GM21360 (cell line): Measurements from ENCODE around the gene NF2.
"Not testable (repeated sequence)": the region's sequence is repeated elsewhere in the genome, so short reads cannot be mapped to it uniquely, and the experiment has no call there.

Source experiments
- ATAC-seq: cut with Tn5 transposase; IDR thresholded peaks from one replicate; pipeline ENCODE4 v1.9.1; 2021; ENCODE audit warnings: mild to moderate bottlenecking, moderate library complexity; ENCODE audit not compliant: unreplicated experiment

Gene NF2

DNA sequence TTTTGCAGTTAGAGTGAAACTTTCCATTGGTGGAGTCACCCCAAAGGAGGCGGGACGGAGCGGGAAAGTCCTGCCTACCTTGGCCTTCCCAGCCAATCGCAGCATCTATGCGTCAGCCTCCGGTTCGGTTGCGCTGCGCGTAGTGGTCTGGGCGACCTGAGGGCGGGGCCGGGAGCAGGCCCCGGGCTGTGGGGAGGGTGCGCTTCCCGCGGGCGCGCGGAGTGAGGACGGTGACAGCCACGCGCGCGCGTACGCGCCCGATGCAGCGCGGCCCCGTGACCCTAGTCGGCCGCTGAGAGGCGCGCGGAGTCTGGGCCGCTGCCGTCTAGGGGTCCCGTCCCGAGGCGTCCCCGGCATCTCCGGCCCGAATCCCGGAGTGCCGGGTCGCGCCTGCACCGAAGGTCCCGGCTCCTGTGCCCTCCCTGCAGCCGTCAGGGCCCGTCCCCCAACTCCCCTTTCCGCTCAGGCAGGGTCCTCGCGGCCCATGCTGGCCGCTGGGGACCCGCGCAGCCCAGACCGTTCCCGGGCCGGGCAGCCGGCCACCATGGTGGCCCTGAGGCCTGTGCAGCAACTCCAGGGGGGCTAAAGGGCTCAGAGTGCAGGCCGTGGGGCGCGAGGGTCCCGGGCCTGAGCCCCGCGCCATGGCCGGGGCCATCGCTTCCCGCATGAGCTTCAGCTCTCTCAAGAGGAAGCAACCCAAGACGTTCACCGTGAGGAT lies at the start of gene NF2:
Gene NF2 (plus strand): TSS at position 276 of the 718 bp plus-strand sequence. CDS start 366 bp downstream, at position 642.
- ATAC-seq, result peak; percentile 94

DNA sequence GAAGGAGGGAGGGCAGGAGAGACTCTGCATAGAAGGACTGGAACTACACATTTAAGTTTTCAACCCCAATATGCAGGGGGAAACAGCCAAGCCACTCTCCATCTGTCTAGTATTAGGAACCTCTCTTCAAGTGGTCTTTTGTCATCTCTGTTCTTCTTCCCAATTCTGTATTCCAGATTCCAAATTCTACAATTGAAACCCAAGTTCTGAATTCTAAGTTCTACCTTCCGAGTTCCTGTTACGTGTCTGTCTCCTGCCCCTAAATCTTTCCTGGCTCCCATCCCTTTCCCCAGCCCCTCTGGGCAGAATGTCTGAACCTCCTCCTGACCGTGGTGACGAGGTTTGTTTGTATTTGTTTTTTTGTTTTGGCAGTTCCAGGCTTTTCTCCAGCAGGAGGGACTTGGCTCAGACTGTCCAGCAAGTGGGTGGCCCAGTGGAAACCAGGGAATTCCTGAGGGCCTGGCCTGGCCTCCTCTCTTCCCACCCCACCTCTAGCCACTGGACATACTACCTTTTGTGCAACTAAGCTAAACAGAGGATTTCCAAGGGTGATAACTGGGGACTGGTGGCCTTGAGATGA lies 48.3 kb upstream of the NF2 start:
- ATAC-seq, result no peak

DNA sequence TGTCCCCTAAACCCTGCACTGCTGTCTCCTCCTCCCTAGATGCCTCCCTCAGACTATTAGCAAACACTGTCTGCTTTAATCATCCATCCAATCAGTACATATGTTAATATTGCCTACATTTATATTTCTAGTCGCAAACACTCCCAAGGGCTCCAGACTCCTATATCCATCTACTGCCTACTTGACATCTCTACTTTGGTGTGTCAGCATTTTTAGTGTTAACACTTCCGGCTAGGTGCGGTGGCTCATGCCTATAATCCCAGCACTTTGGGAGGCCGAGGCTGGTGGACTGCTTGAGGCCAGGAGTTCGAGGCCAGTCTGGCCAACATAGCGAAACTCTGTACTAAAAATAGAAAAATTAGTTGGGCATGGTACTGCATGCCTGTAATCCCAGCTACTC lies 44.4 kb upstream of the NF2 start:
- no peak for ATAC-seq

DNA sequence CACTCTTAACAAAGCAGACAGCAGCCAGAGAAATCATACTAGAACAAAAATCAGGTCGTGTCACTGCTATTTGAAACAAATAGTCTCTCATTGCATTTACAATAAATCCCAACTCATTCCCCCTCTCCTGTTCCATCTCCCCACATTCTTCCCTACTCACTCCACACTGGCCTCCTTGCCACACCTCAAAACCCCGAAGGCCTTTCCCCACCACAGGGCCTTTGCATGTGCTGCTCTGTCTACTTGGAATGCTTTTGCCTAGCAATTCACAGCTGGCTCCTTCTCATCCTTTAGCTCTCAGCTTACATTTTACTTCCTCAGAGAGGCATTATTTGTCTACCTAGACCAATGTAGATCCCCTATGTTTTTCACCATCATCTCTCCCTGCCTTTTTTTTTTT lies 43.6 kb upstream of the NF2 start:
- ATAC-seq, result no peak

DNA sequence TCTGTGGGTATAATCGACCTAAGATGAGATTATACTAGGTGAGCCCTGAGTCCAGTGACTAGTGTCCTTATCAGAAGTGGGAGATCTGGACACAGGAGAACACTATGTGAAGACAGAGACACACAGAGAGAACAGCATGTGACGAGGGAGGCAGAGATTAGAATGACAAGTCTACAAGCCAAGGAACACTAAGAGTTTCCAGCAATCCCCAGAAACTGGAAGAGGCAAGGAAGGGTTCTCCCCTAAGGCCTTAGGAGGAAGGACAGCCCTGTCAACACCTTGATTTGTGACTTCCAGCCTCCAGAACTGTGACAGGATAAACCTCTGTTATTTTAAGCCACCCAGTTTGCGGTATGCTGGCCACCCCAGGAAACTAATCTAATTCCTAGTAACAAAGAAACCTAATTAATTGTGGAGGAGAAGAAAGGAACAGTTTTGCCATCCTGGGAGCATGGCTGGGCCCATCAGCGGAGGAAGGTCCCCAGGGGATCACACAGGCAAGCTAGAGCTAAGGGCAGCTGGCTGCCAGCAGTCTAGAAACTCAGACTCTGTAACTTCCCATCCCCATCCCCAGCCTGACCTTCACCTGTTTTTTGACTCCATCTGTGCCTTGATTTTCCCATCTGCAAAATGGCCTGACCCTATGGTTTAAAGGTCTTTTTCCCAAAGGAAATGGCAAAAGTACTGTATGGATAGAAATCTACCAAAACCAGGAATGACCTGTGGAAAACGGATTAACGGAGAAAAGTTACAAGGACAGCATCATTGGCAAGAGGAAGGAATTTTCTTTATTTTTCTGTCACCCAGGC lies 39.6 kb upstream of the NF2 start:
- ATAC-seq, result no peak

DNA sequence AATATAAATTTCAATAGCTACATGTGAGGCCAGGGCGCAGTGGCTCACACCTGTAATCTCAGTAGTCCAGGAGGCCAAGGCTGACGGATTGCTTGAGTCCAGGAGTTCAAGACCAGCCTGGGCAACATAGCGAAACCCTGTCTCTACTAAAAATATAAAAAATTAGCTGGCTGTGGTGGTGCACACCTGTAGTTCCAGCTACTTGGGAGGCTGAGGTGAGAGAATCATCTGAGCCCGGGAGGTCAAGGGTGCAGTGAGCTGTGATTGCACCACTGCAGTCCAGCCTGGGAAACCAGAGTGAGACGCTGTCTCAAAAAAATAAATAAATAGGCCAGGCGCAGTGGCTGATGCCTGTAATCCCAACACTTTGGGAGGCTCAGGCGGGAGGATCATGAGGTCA lies 36.9 kb upstream of the NF2 start:
- not testable (repeated sequence) for ATAC-seq

DNA sequence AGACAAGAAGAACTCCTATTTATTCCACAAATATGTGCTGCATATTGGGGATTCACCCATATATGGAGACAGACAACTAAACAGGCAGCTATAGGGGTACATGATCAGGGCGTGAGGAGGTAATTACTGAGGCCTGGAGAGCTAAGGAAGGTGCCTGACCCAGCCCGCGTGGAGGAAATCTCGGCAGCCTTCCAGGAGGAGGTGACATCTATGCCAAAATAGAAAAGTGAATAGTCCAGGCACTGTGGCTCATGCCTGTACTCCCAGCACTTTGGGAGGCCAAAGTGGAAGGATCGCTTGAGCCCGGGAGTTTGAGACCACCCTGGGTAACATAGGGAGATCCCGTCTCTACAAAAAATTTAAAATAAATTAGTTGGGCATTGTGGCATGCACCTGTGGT lies 36.1 kb upstream of the NF2 start:
- ATAC-seq, result no peak

DNA sequence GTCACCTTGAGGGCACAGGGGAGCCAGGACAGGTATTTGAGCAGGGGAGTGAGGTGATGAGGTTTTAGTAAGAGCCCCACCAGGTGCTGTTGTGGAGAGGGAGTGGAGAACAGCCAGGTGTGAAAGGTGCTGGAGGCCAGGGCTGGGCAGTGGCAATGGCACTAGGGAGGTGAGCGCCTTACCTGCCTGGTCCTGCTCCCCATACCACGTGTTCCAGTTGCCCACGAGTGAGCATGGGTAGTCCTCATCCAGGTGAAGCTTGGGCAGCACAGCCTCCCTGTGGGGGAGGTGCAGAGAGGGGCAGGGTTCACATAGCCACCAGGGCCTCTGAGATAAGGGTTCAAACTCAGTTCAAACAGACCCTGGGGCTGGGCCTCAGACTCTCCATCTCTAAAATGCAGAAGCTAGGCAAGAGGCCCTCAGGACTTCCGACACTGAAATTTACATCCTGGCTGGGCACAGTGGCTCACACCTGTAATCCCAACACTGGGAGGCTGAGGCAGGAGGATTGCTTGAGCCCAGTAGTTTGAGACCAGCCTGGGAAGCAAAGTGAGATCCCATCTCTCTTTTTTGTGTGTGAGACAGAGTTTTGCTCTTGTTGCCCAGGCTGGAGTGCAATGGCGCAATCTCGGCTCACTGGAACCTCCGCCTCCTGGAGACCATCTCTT lies 34.3 kb upstream of the NF2 start:
- ATAC-seq, result no peak

DNA sequence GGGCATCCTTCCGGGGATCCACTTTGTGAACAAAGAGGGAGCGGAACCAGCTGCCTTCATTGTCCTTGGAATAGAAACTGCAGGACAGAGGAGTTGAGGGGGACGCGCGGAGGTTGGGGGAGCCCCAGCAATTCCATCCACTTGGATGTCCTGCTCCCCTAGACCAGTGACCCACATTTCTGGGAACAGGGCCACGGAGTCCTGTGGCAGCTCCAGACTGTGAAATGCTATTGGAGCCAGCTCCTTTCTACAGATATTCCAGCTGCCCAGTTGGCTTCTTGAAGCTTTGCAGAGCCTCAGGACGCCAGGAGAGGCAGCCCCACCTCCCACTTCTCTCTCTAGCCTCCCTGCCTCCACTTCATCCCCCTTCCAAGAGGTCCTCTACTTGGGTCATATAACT lies 33.0 kb upstream of the NF2 start:
- ATAC-seq, result no peak

DNA sequence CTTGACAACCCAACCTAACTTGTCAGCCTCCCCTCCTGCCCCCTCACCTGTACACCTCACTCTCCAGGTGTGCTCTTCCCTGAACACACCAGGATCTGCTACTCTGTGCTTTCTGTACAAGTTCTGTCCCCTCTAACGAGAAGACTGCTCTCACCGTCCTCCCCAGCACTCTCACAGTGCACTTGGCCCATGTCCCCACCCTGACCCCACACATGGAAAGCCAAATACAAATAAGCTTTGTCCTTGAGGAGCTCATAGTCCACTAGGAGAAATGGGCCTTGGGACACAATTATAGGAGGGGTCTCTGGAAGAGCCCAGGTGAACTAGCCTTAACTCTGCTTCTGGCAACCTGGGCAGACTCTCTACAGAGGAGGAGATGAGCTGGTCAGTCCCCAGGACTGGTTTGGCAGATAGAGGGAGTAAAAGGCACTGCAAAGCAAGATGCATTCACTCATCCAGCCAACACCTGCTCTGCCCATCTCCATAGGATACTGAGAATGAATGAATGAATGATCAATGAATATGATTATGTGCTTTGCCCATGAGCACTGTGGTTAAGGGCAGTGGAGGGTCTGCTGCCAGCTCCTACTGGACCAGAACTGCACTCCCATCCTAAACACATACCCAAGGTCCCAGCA lies 32.4 kb upstream of the NF2 start:
- ATAC-seq, result no peak

DNA sequence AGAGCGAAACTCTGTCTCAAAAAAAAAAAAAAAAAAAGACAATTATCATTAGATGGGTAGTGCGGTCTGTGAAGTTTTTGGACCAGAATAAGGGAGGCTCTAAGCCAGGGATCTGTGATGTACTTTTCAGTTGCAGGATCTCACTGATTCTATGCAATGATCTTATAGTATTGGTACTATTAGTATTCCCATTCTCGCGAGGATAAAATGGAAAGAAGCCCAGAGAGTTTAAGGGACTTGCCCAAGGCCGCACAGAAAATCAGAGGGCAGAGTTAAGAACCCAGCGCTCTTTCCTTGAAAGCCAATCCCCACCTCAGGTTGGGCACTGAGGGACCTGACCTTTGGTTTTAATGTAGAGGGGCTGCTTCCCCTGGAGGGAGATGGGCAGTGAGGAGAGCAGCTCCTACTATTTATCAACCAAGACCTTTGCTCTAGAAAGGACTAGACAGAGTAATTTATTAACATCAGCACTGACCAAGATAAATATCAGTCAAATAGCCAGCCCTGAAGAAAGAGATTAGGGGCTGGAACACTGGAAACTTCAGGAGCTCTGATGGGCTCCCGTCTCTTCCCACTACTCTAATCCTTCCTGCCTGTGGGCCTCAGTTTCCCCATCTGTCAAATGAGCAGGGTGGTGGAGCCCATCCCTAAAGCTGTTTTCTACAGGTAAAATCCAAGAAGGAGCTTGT lies 28.5 kb upstream of the NF2 start:
- ATAC-seq, result no peak

DNA sequence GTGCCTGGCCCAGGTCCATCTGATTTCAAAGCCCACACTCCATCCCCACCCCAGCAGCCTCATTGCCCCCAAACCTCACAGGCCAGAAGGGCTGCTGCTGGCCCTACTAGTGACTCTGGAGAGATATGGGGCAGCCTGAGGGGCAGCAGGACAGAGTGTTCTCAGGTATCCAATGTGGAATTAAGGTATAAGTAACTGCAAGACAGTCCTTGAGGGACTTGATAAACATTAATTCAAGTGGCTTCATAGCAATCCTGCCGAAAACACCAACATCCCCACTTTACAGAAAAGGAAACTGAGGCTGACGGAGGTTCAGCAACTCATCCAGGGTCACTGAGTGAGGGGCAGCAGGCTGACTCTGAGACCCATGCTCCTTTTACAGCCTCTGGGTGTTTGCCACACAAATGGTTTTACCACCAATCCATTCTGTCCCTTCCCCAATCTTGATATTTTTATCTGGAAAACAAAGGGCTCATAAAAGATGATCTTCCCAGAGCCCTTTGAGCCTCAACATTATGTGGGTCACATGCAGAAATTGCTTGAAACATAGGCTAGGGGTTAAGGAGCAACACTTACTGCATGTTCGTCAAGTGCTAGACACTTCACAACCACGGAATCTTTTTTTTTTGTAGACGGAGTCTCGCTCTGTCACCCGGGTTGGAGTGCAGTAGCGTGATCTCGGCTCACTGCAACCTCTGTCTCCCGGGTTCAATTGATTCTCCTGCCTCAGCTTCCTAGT lies 24.8 kb upstream of the NF2 start:
- ATAC-seq, result no peak

DNA sequence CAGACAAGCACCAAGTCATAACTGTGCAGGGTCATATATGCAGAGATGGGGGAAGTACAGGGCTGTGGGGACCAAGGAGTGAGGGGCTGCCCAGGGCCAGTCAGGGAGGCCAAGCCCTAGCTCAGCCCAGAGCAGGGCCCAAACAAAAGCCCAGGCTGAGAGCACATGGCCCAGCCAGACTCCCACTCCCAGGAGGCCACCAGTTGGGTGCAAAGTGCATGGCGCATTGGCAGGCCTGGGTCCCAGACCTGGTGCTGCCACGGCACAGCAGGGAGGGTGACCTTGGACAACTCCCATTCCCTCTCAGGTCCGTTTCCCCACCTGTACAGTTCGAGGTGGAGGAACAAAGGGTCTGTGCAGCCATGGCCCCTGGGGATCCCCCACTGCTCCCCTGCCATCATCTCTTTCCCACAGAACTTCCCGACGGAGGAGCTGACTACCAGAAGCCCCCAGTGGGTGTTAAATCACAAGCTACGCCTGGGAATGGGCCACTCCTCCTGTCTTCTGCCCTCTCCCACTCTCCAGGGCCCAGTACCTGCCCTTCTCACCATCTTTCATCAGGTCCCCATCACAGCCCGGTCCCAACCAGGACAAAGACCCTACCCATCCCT lies 23.1 kb upstream of the NF2 start:
- peak; percentile 20 for ATAC-seq

DNA sequence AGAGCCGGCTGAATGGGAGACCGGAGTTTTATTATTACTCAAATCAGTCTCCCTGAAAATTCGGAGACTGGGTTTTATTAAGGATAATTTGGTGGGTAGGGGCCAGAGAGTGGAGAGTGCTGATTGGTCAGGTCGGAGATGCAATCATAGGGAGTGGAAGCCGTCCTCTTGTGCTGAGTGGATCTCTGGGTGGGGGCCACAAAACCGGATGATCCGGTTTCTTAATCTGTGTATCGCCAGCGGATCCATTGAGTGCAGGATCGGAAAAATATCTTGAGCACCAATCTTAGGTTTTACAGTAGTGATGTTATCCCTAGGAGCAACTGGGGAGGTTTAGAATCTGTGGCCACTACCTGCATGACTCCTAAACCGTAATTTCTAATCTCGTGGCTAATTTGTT lies 21.6 kb upstream of the NF2 start:
- ATAC-seq, result no peak

DNA sequence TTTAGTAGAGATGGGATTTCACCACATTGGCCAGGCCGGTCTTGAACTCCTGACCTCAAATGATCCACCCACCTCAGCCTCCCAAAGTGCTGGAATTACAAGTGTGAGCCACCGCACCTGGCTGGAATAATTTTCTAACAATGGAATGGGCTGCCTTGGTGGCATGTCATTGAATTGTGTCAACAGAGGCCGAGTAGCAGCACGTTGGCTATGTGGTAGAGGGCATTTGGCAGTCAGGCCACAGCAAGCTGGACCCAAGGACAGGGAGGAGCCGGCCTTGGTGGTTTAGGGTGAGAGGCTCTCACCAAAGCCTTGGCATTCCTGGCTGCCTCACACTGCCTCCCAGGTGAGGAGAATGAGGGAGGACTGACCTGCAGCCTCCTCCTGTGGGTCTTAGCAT lies 18.5 kb upstream of the NF2 start:
- no peak for ATAC-seq

DNA sequence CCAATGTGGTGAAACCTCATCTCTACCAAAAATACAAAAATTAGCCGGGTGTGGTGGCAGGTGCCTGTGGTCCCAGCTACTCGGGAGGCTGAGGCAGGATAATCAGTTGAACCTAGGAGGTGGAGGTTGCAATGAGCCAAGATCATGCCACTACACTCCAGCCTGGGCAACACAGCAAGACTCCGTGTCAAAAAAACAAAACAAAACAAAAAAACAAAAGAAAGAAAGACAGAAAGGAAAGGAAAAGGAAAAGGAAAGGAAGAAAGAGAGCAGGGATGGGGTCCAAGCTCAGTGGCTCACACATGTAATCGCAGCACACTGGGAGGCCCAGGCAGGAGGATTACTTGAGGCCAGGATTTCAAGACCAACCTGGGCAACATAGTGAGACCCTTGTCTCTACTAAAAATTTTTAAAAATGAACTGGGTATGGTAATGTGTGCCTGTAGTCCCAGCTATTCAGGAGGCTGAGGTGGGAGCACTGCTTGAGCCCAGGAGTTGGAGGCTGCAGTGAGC lies 17.2 kb upstream of the NF2 start:
- ATAC-seq, result not testable (repeated sequence)

DNA sequence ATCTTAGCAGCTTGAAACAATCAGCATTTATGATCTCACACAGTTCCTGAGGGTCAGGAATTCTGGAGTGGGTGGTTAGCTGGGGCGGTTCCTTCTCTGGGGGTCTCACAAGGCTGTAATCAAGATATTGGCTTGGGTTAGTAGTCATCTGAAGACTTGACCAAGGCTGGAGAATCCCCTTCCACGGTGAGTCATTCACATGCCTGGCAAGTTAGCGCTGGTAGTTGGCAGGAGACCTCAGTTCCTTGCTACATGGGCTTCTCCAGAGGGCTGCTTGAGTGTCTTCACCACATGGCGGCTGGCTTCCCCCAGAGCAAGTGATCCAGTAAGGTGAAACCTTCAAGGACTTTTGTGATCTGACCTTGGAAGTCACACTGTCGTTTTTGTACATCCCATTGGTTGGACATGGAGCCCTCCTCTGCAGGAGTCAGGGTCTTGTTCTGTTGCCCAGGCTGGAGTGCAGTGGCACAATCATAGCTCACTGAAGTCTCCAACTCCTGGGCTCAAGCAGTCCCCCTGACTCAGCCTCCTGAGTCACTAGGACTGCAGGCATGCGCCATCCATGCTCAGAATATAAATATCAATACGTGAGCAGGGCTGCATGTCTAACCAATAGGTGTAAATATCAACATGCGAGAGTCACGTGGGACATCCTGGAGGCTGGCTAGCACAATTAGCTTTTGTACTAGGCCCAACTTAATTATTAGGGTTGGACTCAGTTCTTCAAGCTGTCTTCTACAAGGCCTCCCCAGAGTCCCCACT lies 15.3 kb upstream of the NF2 start:
- ATAC-seq, result no peak

DNA sequence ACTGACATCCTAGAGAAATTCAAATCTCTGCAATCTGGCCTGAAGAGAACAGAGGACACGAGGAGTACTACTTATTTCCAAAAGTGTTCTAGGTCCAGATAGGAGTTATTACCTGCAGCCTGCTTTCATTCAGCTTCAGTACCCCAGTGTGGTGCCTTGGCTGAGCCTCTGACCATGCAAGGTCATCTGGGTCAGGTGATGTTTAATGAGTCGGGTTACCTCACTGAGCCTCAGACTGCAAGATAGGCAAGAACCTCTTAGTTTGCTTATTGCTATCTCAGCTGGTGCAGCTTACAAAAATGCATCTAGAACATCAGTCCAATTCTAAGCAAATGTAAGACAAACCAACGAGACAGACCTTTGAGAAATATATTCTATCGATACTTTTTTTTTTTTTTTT lies 9.5 kb upstream of the NF2 start:
- no peak for ATAC-seq
